SK-N-MC (cell line): ENCODE results near the gene COQ8A.

Source experiments
- EZH2 ChIP-seq: fragments of 200-600 bp; sonication (generic); IDR thresholded peaks from one replicate; pipeline ENCODE4 v1.6.1; 2017; ENCODE audit warnings: antibody characterized with exemption
- FOXP2 ChIP-seq: optimal IDR thresholded peaks from 2 replicates; pipeline ENCODE3; 2011; ENCODE audit warnings: mild to moderate bottlenecking, moderate library complexity; ENCODE audit not compliant: insufficient read depth; ENCODE audit errors: extremely low read length, control extremely low read depth
- POLR2AphosphoS5 ChIP-seq: IDR thresholded peaks from 2 replicates; pipeline ENCODE4 v1.6.1; 2012; ENCODE audit warnings: mild to moderate bottlenecking, low read depth, low read length, borderline replicate concordance

DNA sequence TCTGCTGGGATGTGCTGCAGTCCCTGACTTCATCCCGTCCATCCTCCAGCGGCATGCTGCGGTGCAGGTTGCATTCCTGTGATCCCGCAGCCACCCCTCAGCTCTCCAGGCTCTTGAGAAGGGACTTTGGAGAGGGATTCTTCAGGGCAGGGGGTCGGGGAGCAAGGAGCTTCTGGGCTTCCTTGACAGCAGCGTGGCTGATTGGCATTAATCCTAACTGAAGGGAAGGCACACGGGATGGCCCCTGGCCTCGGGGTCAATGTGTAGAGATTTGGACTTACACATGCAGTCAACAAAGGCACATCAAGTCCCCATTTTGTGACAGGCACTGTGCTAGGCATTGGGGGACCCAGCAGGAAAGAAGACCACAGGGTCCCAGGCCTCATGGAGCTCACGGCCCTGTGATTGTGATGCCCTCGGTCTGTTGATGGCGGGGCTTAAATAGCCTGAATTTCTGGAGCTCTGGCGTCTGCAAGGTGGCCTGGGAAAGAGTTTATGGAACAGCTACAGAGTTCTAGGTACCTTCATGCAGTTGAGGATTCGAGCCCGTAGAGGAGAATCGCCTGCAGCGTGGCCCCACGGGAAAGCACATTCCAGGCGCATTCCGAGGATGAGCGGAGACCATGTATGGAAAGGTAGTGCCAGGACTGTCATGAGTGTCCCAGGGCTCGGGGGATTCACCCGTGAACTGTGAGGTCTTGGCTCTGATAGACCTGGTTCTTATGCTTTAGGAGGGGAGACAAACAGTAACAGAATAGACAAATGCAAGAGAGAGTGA lies 49.6 kb upstream of the COQ8A start:
- TF ChIP-seq EZH2 (no peak), POLR2AphosphoS5 (no peak), FOXP2 (no peak)
